Measurements from ENCODE around the gene DNAH7. TPM values are rescaled to one million over a fixed set of nuclear protein-coding genes. Genes with fewer than 3 reads are reported as not detected.
A peak's percentile ranks its signal among the peaks of the same experiment; 100 is the strongest.

Gene DNAH7
- total and polyA plus RNA-seq, 2 of the 4 experiments (the other 2 are of a cell fraction) = 0.22 to 0.36 TPM

- dilution Hi-C loops (cut with HindIII; ENCODE audit: low sequenced_read_pairs, unreplicated experiment) (no loop called here), intact Hi-C loops (cut with micrococcal nuclease) (no loop called here), in situ Hi-C loops (cut with MboI; ENCODE audit: low sequenced_read_pairs) (no loop called here)
- CTCF ChIA-PET = interaction anchor here (0.5 kb wide), 1 partner anchor 41 kb away, joined by 3 read pairs; no protein-coding TSS in a partner anchor
- peak overlapping the region; percentile 57; the same call in 1 of the 2 replicates for H3K56ac ChIP-seq (ENCODE audit: extremely low read depth, insufficient read depth, low read length)
- H2BK20ac ChIP-seq (ENCODE audit: low read depth, low read length) = peak overlapping the region; percentile 87
- H3K4me3 ChIP-seq (ENCODE audit: insufficient read depth, low read depth, low read length) = no peak overlapping the region
- DNase-seq (peak; percentile 96), ATAC-seq (ENCODE audit: low read depth) (peak; percentile 92)
- H3K36me3 ChIP-seq (ENCODE audit: control insufficient read depth, insufficient read depth, low read length) = peaks cover 10% of the 10 kb centered on the region
- H2AK9ac ChIP-seq (replicated peaks; ENCODE audit: low read depth, low read length, poor library complexity) = no peak overlapping the region
- peak overlapping the region; percentile 67 for H4K91ac ChIP-seq (ENCODE audit: insufficient read depth, low read depth, low read length)
- H3K14ac ChIP-seq (replicated peaks; ENCODE audit: low read depth, low read length) = peak overlapping the region; percentile 70; the same call in 1 of the 2 replicates
- H3K9me1 ChIP-seq (ENCODE audit: insufficient read depth, low read length) = no peaks in the 10 kb centered on the region; the same call in 1 of the 2 replicates
- H3K79me1 ChIP-seq (ENCODE audit: low read depth in 1 of 2, low read length in 2 of 2) = peaks cover 21 to 29% of the 10 kb centered on the region in 2 experiments
- peak overlapping the region; percentile 89 for H4K5ac ChIP-seq (ENCODE audit: low read depth, low read length)
- peak overlapping the region; percentile 96 for H3K18ac ChIP-seq (ENCODE audit: low read depth, low read length)
- peak overlapping the region; percentile 66; the same call in 2 of the 3 replicates for H2BK15ac ChIP-seq (ENCODE audit: low read depth, low read length)
- peak overlapping the region; percentile 58; the same call in 1 of the 2 replicates for H3K23ac ChIP-seq (ENCODE audit: low read depth, low read length)
- BruUV-seq (replicated peaks) = no TSS peak
- H2AFZ ChIP-seq (replicated peaks; ENCODE audit: low read length, poor library complexity) = no peak overlapping the region
- H3K9ac ChIP-seq (ENCODE audit: low read depth, low read length) = no peak overlapping the region
- H3K4ac ChIP-seq (ENCODE audit: low read depth, low read length) = peak overlapping the region; percentile 67; the same call in 1 of the 2 replicates
- no peaks in the 10 kb centered on the region for H4K20me1 ChIP-seq (ENCODE audit: insufficient read depth, low read length)
- peak overlapping the region; percentile 59 for H2AK5ac ChIP-seq (ENCODE audit: low read depth, low read length)
- H2BK120ac ChIP-seq (ENCODE audit: low read depth, low read length) = peak overlapping the region; percentile 93
- H3K27ac ChIP-seq (ENCODE audit: insufficient read depth, low read length) = peak overlapping the region; percentile 99; the same call in 1 of the 2 replicates
- peak overlapping the region; percentile 70 to 74; a peak in 3 of 4 replicates for H4K8ac ChIP-seq (ENCODE audit: low read depth in 2 of 2, low read length in 2 of 2)
- no CpG with 5 or more reads among the region's 2 CpGs for WGBS, 2 experiments (ENCODE audit: extremely low coverage in 2 of 2, insufficient read length in 1 of 2)
- no peaks in the 10 kb centered on the region for H3K9me3 ChIP-seq (ENCODE audit: control insufficient read depth, insufficient read depth, low read length)
- H2BK5ac ChIP-seq (ENCODE audit: low read depth, low read length, poor library complexity, severe bottlenecking) = peak overlapping the region; percentile 99
- POLR2A ChIA-PET (ENCODE audit: unreplicated experiment) = no interaction called here
- H3K4me1 ChIP-seq (ENCODE audit: control insufficient read depth, insufficient read depth, low read length) = peaks cover 15% of the 10 kb centered on the region
- peak overlapping the region; percentile 84; the same call in 1 of the 2 replicates for H3K4me2 ChIP-seq (ENCODE audit: low read depth, low read length)
- no peaks in the 10 kb centered on the region for H3K27me3 ChIP-seq (ENCODE audit: control insufficient read depth, insufficient read depth, low read length)
- TF ChIP-seq RAD21 (IDR thresholded peaks at IDR 0.05; ENCODE audit: low read length) (no peak), CTCF (conservative IDR thresholded peaks at IDR 0.05; ENCODE audit: low read depth, low read length) (no peak), MAFK (IDR thresholded peaks at IDR 0.05; ENCODE audit: low read depth, low read length) (no peak), MAZ (IDR thresholded peaks at IDR 0.05; ENCODE audit: borderline replicate concordance, low read depth, low read length) (no peak), MXI1 (IDR thresholded peaks at IDR 0.05; ENCODE audit: borderline replicate concordance, low read depth, low read length) (no peak), RCOR1 (IDR thresholded peaks at IDR 0.05; ENCODE audit: insufficient replicate concordance, low read length) (no peak), FOS (IDR thresholded peaks at IDR 0.05; ENCODE audit: low read depth, low read length) (peak; percentile 87), CHD1 (IDR thresholded peaks at IDR 0.05; ENCODE audit: low read depth, low read length) (no peak), SMC3 (IDR thresholded peaks at IDR 0.05; ENCODE audit: low read depth, low read length) (no peak), ELK1 (IDR thresholded peaks at IDR 0.05; ENCODE audit: borderline replicate concordance, low read depth, low read length) (no peak), NFE2L2 (IDR thresholded peaks at IDR 0.05; ENCODE audit: low read depth, low read length) (no peak), CEBPB (IDR thresholded peaks at IDR 0.05; ENCODE audit: low read depth, low read length) (no peak), POLR2A (IDR thresholded peaks at IDR 0.05; ENCODE audit: low read depth, low read length) (no peak), BHLHE40 (IDR thresholded peaks at IDR 0.05; ENCODE audit: low read depth, low read length) (peak; percentile 7; the same call in 1 of the 2 replicates), RFX5 (IDR thresholded peaks at IDR 0.05; ENCODE audit: low read depth, low read length) (no peak)
Measured at GRCh38 chr2:195709901-195710806, 358.5 kb downstream of the DNAH7 start.

Measured in IMR-90 (cell line).